Cardiac septum (tissue), 1 donor: ENCODE results near the gene SLCO3A1. TPM values are rescaled to one million over a fixed set of nuclear protein-coding genes. Genes with fewer than 3 reads are reported as not detected.

ENCODE experiments used
- DNase-seq: peaks from one replicate; pipeline ENCODE4 v3.0.0-alpha.2; 2020; ENCODE audit warnings: low spot score
- intact Hi-C: fragments of 100-400 bp; cut with DNase I; formaldehyde crosslinking; loops from one replicate; pipeline ENCODE4 v1.14.0; 2022
- total RNA-seq: library from RNA; stranded (reverse); fragmentation: NEBNext Ultra II Directional; extraction: Animal tissue kit (Norgen Biotek cat#: 25700); gene quantifications from one replicate; pipeline ENCODE4 v1.2.1, GENCODE V29; 2021
- donor health status: DM: no; HTN: no; CAD: no.

SLCO3A1 gene
- total RNA-seq, 1 donor from 2014 or later = 43.9 TPM

DNA sequence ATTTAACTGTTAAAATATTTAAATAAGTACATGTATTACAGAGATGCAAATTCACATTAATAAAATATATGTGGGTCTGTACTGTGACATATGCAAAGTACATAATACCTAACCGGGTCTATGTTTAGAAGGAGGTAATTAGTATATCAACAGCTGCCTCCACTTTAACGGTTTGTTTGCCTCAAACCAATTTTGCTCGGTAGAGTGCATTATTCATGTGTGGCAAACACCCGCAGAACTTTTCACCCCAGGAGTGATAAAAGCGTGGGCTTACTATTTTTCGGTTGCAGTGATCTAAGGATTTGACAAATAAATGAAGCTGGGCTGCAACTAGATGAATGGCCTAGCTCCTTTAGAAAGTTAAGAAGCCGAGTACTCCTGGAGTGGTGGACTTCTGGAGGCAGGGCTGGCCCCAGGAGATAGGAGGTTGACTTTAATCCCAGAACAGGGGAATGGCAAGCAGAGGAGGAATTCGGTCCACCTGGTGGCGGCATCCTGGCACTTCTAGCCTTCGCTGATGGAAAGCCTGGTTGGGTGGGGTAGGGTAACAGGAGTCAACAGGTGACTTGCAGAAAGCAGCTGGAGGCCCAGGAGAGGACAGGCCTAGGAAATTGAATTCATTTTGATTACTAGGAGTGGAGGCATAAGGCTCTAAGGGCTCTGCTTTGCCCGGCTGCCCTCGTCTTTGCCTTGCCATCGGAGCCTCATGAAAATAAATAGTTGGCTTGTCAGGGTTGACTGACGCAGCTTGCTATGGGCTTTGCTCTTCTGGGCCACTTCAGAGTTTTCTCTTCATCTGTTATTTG, 2.4 kb downstream of the SLCO3A1 start:
- intact Hi-C loops = loop anchor here (10.0 kb wide), 1 partner anchor 331 kb away; no protein-coding TSS in a partner anchor
- no peak for DNase-seq

DNA sequence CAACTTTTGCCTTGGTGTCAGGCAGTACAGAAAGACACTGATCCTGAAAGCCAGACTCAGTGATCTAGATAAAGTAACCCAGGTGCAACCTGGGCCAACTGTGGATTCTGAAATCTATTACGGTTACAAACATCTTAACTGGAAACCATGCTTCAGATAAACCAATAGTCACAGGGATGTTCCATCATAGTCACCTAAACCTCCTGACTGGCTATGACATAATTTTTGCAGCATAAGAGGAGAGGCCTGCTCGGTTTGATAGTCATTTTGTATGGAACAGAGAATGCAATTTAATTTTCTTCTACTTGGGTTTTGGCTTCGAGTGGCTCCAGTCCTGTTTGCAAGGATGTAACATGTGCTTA, 3.7 kb downstream of the SLCO3A1 start:
- intact Hi-C loops = loop anchor here (10.0 kb wide), 1 partner anchor 332 kb away; no protein-coding TSS in a partner anchor
- no peak for DNase-seq

- DNase-seq = no peak
- intact Hi-C loops = loop anchor here (10.0 kb wide), 1 partner anchor 333 kb away; no protein-coding TSS in a partner anchor
Measured at GRCh38 chr15:91857772-91858171, 4.3 kb downstream of the SLCO3A1 start.

- intact Hi-C loops = no loop called here
Measured at GRCh38 chr15:91860498-91860897, 7.0 kb downstream of the SLCO3A1 start.

DNA sequence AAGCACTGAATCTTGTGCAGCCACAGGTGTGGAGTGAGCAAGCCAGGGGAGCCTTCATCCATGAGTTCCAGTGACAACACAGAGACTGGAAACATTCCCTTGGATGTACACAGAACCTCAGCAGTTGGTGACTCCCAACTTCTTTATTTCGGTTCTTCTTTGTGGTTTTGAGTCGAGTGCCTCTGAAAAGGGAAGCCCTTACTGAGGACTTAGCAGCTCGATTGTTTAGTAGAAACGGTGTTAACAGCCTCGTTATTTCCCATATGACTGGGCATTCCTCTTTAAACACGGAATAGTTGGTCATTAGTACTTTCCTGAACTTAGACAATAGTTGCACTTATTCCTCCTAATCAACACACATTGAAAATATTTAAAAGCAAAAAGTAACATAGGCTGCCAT, 7.7 kb downstream of the SLCO3A1 start:
- intact Hi-C loops = no loop called here
- no peak for DNase-seq

More at GRCh38 chr15:91860498-91860897, 7.0 kb downstream of the SLCO3A1 start:
- DNase-seq = no peak

DNA sequence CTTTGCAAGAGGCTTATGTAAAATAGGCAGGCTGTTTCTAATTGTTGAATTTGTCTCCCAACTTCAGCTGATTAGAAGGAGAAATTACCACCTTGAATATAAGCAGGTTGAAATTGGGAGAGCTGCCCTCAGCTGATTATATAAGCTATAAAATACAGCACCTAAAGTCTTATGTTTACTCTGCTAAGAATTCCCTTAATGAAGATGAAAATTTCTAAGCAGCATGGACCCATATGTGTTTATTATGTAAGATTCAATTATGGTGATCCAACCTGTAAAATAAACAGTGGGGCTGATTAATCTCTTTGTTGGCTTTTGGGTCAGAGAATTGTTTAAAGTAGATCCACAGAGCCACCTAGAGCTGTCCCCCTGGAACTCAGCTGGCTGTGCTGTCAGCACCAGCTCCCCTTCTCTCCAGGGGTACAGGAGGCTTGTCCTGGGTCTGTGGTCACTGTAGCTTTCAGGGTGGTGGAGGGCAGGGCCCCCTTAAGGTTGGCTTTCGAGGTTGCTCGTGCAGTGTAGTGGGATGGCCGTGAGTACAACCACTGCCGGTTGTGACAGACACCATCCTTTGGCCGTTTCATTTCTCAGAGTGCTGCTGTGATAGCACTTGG, 9.5 kb downstream of the SLCO3A1 start:
- no peak for DNase-seq
- intact Hi-C loops = no loop called here

GRCh38 chr15:91863621-91864255, 10.2 kb downstream of the SLCO3A1 start:
- DNase-seq = no peak
- intact Hi-C loops = no loop called here

DNA sequence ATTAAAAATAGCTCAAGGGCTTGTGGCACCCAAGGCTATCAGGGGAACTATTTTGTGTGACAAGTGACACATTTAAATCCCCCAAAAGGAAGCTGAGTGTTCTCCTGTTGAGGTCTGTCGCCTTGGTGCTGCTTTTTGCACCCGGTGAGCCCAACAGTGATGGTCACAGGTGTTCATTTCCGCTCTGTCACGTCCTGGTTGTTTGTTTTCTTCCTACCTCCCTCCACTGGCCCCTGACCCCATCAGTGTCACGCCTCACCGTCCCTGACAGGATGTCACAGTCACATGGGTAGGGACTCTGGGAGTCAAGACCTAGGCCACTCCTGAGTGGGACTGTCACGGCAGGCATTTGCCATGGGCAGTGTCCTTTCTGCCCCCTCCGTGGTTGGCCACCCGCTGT, 11.2 kb downstream of the SLCO3A1 start:
- intact Hi-C loops = loop anchor here (5.0 kb wide), 1 partner anchor 63 kb away; no protein-coding TSS in a partner anchor
- no peak for DNase-seq

DNA sequence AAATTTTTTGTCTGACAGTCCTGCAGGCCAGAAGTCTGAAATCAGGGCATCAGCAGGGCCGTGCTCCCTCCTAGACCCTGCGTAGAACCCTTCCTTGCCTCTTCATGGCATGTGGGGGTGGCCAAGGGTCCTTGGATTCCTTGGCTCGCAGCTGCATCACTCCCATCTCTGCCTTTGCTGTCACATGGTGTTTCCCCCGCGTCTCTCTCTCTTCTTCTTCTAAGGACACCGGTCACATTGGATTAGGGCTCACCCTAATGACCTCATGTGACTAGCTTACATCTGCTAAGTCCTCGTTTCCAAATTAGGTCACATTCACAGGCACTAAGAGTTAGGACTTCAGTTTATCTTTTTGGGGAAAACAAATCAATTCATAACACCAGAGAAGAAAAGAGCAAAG, 12.0 kb downstream of the SLCO3A1 start:
- intact Hi-C loops = loop anchor here (5.0 kb wide), 1 partner anchor 62 kb away; no protein-coding TSS in a partner anchor

DNA sequence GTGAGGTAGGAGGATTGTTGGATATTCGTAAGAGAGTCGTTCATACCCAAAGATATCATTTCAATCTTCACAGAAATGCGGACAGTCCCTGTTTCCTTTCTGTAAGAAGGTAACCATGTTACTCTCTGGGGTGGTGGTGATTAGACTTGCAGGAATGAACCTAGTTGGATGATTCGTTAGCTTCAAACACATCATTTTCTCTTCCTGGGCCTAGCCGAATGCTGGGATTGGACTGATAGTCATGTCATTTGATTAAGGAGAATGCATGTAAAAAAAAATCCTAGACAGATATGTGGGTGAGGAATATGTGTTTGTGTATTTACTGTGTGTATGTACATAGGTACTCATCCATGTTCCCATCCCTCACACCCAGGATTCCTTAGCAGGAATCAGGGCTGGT, 12.4 kb downstream of the SLCO3A1 start:
- DNase-seq = no peak
- intact Hi-C loops = loop anchor here (5.0 kb wide), 1 partner anchor 61 kb away; no protein-coding TSS in a partner anchor

More for the DNA sequence above, 12.0 kb downstream of the SLCO3A1 start:
- no peak for DNase-seq

DNA sequence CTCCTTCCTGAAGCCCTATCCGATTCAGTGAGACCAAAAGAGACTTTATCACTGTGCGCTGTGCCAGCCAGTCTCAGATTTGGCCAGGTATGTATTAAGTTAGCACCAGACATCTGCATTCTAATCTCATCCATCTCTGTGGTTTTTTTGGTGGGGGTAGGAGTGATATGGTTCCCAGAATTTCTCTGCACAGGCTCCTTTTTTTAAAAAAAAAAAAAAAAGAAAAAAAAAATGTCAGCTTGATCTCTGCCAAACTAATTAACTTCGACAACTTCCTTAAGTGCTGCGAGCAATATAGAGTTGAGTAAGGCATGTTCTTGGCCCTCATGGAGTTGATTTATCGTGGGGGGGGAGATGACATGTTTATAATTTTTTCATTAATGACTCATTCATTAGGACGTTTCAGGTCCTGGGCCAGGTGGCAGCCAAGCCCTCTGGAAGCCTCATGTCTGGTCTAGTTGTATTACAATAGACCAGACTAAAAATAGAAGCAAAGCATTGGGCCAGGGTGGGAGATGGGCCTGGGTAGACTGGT, 12.9 kb downstream of the SLCO3A1 start:
- DNase-seq = no peak
- intact Hi-C loops = loop anchor here (5.0 kb wide), 1 partner anchor 61 kb away; no protein-coding TSS in a partner anchor

DNA sequence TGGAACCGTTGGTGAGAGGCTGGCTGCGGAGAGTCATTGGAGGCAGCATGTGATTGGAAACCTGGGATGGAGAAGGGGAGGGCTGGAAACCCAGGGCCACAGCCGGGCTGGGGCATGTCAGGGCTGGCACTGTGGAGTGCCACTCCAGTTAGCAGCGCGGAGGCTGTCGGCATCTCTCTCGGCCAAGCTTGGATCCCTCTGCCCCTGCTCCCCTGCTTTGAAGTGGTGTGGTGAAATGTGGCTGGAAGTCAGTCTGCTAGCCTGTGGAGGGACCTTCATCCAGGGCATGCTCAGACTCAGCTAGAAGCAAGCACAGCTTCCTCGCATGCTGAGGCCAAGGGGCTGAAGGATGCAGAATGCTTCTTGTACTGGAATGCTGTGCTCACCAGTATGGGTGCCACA, 13.5 kb downstream of the SLCO3A1 start:
- peak; percentile 88 for DNase-seq
- intact Hi-C loops = loop anchor here (5.0 kb wide), 1 partner anchor 60 kb away; no protein-coding TSS in a partner anchor

DNA sequence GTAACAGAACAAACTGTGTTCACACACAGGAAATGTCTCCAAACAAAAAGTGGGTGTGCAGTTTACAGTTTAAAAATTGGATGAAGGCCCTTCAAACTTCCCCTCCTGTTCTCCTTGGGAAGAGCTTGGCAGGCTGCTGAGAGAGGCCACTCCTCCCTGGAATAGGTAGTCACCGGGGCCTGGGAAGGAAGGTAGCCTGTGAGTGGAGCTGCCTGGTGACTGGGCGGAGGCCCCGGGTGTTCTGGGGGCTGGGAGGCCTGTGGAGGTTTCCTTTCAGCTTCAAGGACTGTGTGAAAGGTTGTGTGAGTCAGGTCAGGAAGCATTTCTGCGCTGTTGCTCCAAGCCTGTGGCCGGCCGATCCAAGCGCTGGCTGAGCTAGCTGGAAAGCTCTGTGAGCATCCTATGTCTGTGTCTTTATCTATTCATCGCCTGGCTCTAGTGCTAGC, 14.1 kb downstream of the SLCO3A1 start:
- DNase-seq = peak; percentile 88
- intact Hi-C loops = loop anchor here (5.0 kb wide), 1 partner anchor 60 kb away; no protein-coding TSS in a partner anchor

- intact Hi-C loops = no loop called here
- DNase-seq = no peak
Measured at GRCh38 chr15:91870876-91871537, 17.5 kb downstream of the SLCO3A1 start.

- intact Hi-C loops = no loop called here
- no peak for DNase-seq
Measured at GRCh38 chr15:91871837-91872236, 18.3 kb downstream of the SLCO3A1 start.

DNA sequence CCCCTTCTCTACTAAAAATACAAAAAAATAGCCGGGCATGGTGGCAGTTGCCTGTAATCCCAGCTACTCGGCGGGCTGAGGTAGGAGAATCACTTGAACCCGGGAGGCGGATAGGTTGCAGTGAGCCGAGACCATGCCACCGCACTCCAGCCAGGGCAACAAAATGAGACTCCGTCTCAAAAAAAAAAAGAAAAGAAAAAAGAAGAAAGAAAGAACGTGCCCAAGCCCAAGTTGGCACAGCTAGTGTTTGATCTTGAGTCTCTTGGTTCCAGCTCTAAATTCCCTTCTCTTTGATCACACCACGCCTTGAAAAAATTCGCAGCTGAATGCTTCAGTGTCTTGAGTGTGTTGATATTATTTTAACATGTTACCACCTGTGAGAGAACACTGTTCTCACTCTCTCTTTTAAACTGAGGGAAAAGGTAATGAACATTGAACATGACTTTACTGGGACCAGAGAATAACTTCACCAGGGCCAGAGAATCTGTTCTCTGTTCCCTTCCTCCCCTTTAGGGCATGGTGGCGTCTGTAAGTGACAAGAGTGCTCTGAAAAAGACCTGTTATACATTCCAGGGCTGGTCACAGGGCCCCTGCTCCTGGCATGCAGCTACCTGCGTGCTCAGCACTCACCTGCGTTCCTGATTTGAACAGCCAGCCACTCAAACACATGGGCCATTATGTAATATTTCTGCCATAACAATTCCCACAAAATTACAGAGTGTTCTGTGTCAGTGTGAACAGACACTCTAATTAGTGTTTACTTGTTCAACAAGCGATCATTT, 19.0 kb downstream of the SLCO3A1 start:
- intact Hi-C loops = no loop called here
- no peak for DNase-seq

GRCh38 chr15:91873138-91873536, 19.6 kb downstream of the SLCO3A1 start:
- intact Hi-C loops = no loop called here
- DNase-seq = no peak

GRCh38 chr15:91874171-91874570, 20.7 kb downstream of the SLCO3A1 start:
- intact Hi-C loops = no loop called here
- DNase-seq = no peak
